Central memory CD8-positive, alpha-beta T cell (primary cell): ENCODE results near the gene KRT7.
"Not testable (repeated sequence)": the region's sequence is repeated elsewhere in the genome, so short reads cannot be mapped to it uniquely, and the experiment has no call there.

Source experiments
- ATAC-seq: fragments of 150-1000 bp; cut with Tn5 transposase; replicated peaks from 2 replicates; pipeline ENCODE4 v1.10.0; 2022; ENCODE audit warnings: mild to moderate bottlenecking, moderate FRiP score, moderate number of reproducible peaks; ENCODE audit not compliant: poor library complexity, severe bottlenecking; ENCODE audit errors: extremely low read depth
- DNase-seq, 2 donors: peaks; one replicate each; pipeline ENCODE4 v3.0.0; 2021; ENCODE audit warnings: low spot score in 2 of 2
- H3K27ac Mint-ChIP-seq: one replicate; pipeline ENCODE4 v1.8.0; 2022; ENCODE audit warnings: low read depth, mild to moderate bottlenecking, moderate library complexity, mixed read lengths
- H3K27me3 Mint-ChIP-seq: one replicate; pipeline ENCODE4 v1.8.0; 2022; ENCODE audit warnings: mixed read lengths
- H3K36me3 Mint-ChIP-seq: one replicate; pipeline ENCODE4 v1.8.0; 2022; ENCODE audit warnings: mild to moderate bottlenecking, moderate library complexity, mixed read lengths; ENCODE audit not compliant: insufficient read depth
- H3K4me1 Mint-ChIP-seq: one replicate; pipeline ENCODE4 v1.8.0; 2022; ENCODE audit warnings: mixed read lengths
- H3K4me3 Mint-ChIP-seq: one replicate; pipeline ENCODE4 v1.8.0; 2022; ENCODE audit warnings: mild to moderate bottlenecking, moderate library complexity, mixed read lengths
- H3K9me3 Mint-ChIP-seq: one replicate; pipeline ENCODE4 v1.8.0; 2022; ENCODE audit warnings: mixed read lengths

KRT7 gene

GRCh38 chr12:52280319-52280795 lies 47.3 kb downstream of the KRT7 start:
- no peak overlapping the region for H3K4me3 Mint-ChIP-seq
- DNase-seq = no peak
- H3K27me3 Mint-ChIP-seq = peaks cover 58% of the 10 kb centered on the region
- no peak for ATAC-seq
- no peaks in the 10 kb centered on the region for H3K9me3 Mint-ChIP-seq
- H3K27ac Mint-ChIP-seq = no peak overlapping the region
- peaks cover 2% of the 10 kb centered on the region for H3K36me3 Mint-ChIP-seq
- H3K4me1 Mint-ChIP-seq = peaks cover 6% of the 10 kb centered on the region

- H3K36me3 Mint-ChIP-seq = peaks cover 2% of the 10 kb centered on the region
- peaks cover 53% of the 10 kb centered on the region for H3K27me3 Mint-ChIP-seq
- H3K9me3 Mint-ChIP-seq = no peaks in the 10 kb centered on the region
- DNase-seq (no peak), ATAC-seq (no peak)
- H3K27ac Mint-ChIP-seq = no peak overlapping the region
- no peak overlapping the region for H3K4me3 Mint-ChIP-seq
- H3K4me1 Mint-ChIP-seq = peaks cover 6% of the 10 kb centered on the region
Observed at GRCh38 chr12:52280796-52281560, 47.9 kb downstream of the KRT7 start.

- DNase-seq = no peak
- no peak overlapping the region for H3K4me3 Mint-ChIP-seq
- H3K9me3 Mint-ChIP-seq = no peaks in the 10 kb centered on the region
- ATAC-seq = no peak
- peaks cover 2% of the 10 kb centered on the region for H3K36me3 Mint-ChIP-seq
- no peak overlapping the region for H3K27ac Mint-ChIP-seq
- H3K27me3 Mint-ChIP-seq = peaks cover 16% of the 10 kb centered on the region
- peaks cover 15% of the 10 kb centered on the region for H3K4me1 Mint-ChIP-seq
Observed at GRCh38 chr12:52284562-52285171, 51.6 kb downstream of the KRT7 start.

- peaks cover 15% of the 10 kb centered on the region for H3K4me1 Mint-ChIP-seq
- DNase-seq = no peak
- no peaks in the 10 kb centered on the region for H3K9me3 Mint-ChIP-seq
- no peak overlapping the region for H3K4me3 Mint-ChIP-seq
- H3K27ac Mint-ChIP-seq = no peak overlapping the region
- H3K36me3 Mint-ChIP-seq = peaks cover 2% of the 10 kb centered on the region
- H3K27me3 Mint-ChIP-seq = peaks cover 10% of the 10 kb centered on the region
- no peak for ATAC-seq
Observed at GRCh38 chr12:52285172-52285745, 52.2 kb downstream of the KRT7 start.

- no peak overlapping the region for H3K4me3 Mint-ChIP-seq
- peaks cover 15% of the 10 kb centered on the region for H3K4me1 Mint-ChIP-seq
- H3K27me3 Mint-ChIP-seq = peaks cover 9% of the 10 kb centered on the region
- H3K9me3 Mint-ChIP-seq = no peaks in the 10 kb centered on the region
- H3K36me3 Mint-ChIP-seq = peaks cover 2% of the 10 kb centered on the region
- no peak overlapping the region for H3K27ac Mint-ChIP-seq
- DNase-seq (no peak), ATAC-seq (no peak)
Observed at GRCh38 chr12:52285851-52286530, 52.9 kb downstream of the KRT7 start.

- not testable (repeated sequence) for H3K27ac Mint-ChIP-seq, H3K36me3 Mint-ChIP-seq, ATAC-seq
Observed at GRCh38 chr12:52286857-52287785, 54.1 kb downstream of the KRT7 start.

GRCh38 chr12:52287816-52288805 lies 55.1 kb downstream of the KRT7 start:
- DNase-seq, H3K9me3 Mint-ChIP-seq, H3K27me3 Mint-ChIP-seq, H3K36me3 Mint-ChIP-seq: not testable (repeated sequence)
- H3K4me1 Mint-ChIP-seq = peaks cover 15% of the 10 kb centered on the region
- peak overlapping the region; percentile 68 for H3K27ac Mint-ChIP-seq
- peak overlapping the region; percentile 33 for H3K4me3 Mint-ChIP-seq
- ATAC-seq = peak; percentile 77

More at GRCh38 chr12:52286857-52287785, 54.1 kb downstream of the KRT7 start:
- not testable (repeated sequence) for H3K4me3 Mint-ChIP-seq, H3K9me3 Mint-ChIP-seq, DNase-seq
- Mint-ChIP-seq H3K4me1 (peaks cover 15% of the 10 kb centered on the region), H3K27me3 (peaks cover 18% of the 10 kb centered on the region)

GRCh38 chr12:52290483-52291134 lies 57.6 kb downstream of the KRT7 start:
- not testable (repeated sequence) for H3K27ac Mint-ChIP-seq, H3K27me3 Mint-ChIP-seq, H3K9me3 Mint-ChIP-seq, H3K4me3 Mint-ChIP-seq, DNase-seq, H3K36me3 Mint-ChIP-seq, ATAC-seq
- peaks cover 15% of the 10 kb centered on the region for H3K4me1 Mint-ChIP-seq

- Mint-ChIP-seq H3K36me3 (peaks cover 2% of the 10 kb centered on the region), H3K4me1 (peaks cover 15% of the 10 kb centered on the region), H3K27me3 (peaks cover 9% of the 10 kb centered on the region), H3K4me3 (no peak within 1 kb of the TSS), H3K27ac (no peak within 1 kb of the TSS), H3K9me3 (no peaks in the 10 kb centered on the region)
- DNase-seq (no peak), ATAC-seq (no peak)
Observed at GRCh38 chr12:52291267-52291935, 58.4 kb downstream of the KRT7 start, which contains the start of gene KRT81. Gene KRT81, minus strand, starts transcription at chr12:52291534. Its CDS starts 69 bp downstream, at chr12:52291465.

GRCh38 chr12:52293926-52294325 lies 60.9 kb downstream of the KRT7 start:
- peaks cover 11% of the 10 kb centered on the region for H3K27me3 Mint-ChIP-seq
- H3K9me3 Mint-ChIP-seq = no peaks in the 10 kb centered on the region
- H3K4me1 Mint-ChIP-seq = no peaks in the 10 kb centered on the region

More at GRCh38 chr12:52293926-52294325, 60.9 kb downstream of the KRT7 start:
- no peak for DNase-seq
- Mint-ChIP-seq H3K4me3 (no peak overlapping the region), H3K27ac (no peak overlapping the region), H3K36me3 (peaks cover 2% of the 10 kb centered on the region)
- no peak for ATAC-seq
